Ovary (tissue), 3 donors: ENCODE measurements around the gene EFHD2.

ENCODE experiments used
- CTCF ChIP-seq, 3 donors: fragments of 450-650 bp in 2 of 3; fragments of 200-600 bp in 1 of 3; IDR thresholded peaks; one replicate each; pipeline versions ENCODE4 v1.5.1 to v1.8.0; 2016 to 2022; ENCODE audit warnings: antibody characterized with exemption in 3 of 3, mild to moderate bottlenecking in 1 of 3
- EP300 ChIP-seq: sonication (generic); formaldehyde crosslinking; IDR thresholded peaks from one replicate; pipeline ENCODE4 v1.6.1; 2017; ENCODE audit warnings: antibody characterized with exemption
- POLR2A ChIP-seq: fragments of 450-650 bp; IDR thresholded peaks from one replicate; pipeline ENCODE4 v1.6.1; 2017; ENCODE audit warnings: antibody characterized with exemption, mild to moderate bottlenecking, moderate library complexity
- donor health status: DM: no; HTN: no; CAD: no.

GRCh38 chr1:15390667-15391066 lies 19.0 kb upstream of the EFHD2 start:
- TF ChIP-seq CTCF (IDR thresholded peaks at IDR 0.05), result no peak
- TF ChIP-seq POLR2A, result no peak
- no peak for TF ChIP-seq EP300
